B cell (primary cell): ENCODE results near the gene PSMA2. TPM values are rescaled to one million over a fixed set of nuclear protein-coding genes. Genes with fewer than 3 reads are reported as not detected.
A peak's percentile ranks its signal among the peaks of the same experiment; 100 is the strongest.

Source experiments
- ATAC-seq: fragments of 200-7000 bp; cut with Tn5 transposase; one replicate; pipeline ENCODE4 v1.10.0; 2021; ENCODE audit warnings: low read depth, mild to moderate bottlenecking, moderate number of reproducible peaks, moderate library complexity
- CTCF ChIA-PET: fragments of 350-600 bp; sonication (Branson Sonifier 250); formaldehyde crosslinking; loops from one replicate; lab custom pipeline; 2021; ENCODE audit warnings: antibody characterized with exemption, inconsistent platforms; lab: Charles Lee
- POLR2A ChIA-PET: fragments of 350-600 bp; sonication (Branson Sonifier 250); formaldehyde crosslinking; loops from one replicate; lab custom pipeline; 2021; ENCODE audit warnings: antibody characterized with exemption; lab: Charles Lee
- DNase-seq: peaks from one replicate; pipeline ENCODE4 v3.0.0; 2013
- H2AFZ ChIP-seq: 2 replicates; pipeline ENCODE4 v1.6.1; 2012; ENCODE audit warnings: mild to moderate bottlenecking, low read depth, low read length; ENCODE audit not compliant: insufficient read depth, poor library complexity, severe bottlenecking
- H3K27ac ChIP-seq, 2 donors: 1 replicate in 1 of 2; 2 replicates in 1 of 2; pipeline ENCODE4 v1.5.1; 2012 to 2013; ENCODE audit warnings: low read length in 2 of 2, mild to moderate bottlenecking in 2 of 2, moderate library complexity in 1 of 2
- H3K27me3 ChIP-seq, 4 experiments: fragments of 200-600 bp in 1 of 4; sonication (generic) in 1 of 4; replicated peaks in 1 of 4; 1 replicate in 2 of 4; 2 replicates in 2 of 4; pipeline versions ENCODE4 v1.6.1 to v1.7.0; 2013 to 2016; ENCODE audit warnings: low read length in 3 of 4, mild to moderate bottlenecking in 2 of 4, mixed read lengths in 1 of 4, moderate library complexity in 1 of 4; ENCODE audit not compliant: insufficient read depth in 4 of 4, control insufficient read depth in 3 of 4; ENCODE audit errors: control extremely low read depth in 1 of 4
- H3K36me3 ChIP-seq, 2 experiments: replicated peaks in 1 of 2; 1 replicate in 1 of 2; 2 replicates in 1 of 2; pipeline versions ENCODE4 v1.6.1 to v1.7.1; 2013; ENCODE audit warnings: low read length in 1 of 2; ENCODE audit not compliant: insufficient read depth in 2 of 2, control insufficient read depth in 1 of 2; ENCODE audit errors: control extremely low read depth in 1 of 2, extremely low read depth in 1 of 2
- H3K4me1 ChIP-seq, 2 donors: fragments of 200-600 bp in 1 of 2; sonication (generic) in 1 of 2; 1 replicate in 1 of 2; 2 replicates in 1 of 2; pipeline versions ENCODE4 v1.5.1 to v1.6.1; 2013 to 2017; ENCODE audit warnings: low read length in 2 of 2; ENCODE audit not compliant: control insufficient read depth in 2 of 2, insufficient read depth in 2 of 2
- H3K4me2 ChIP-seq: replicated peaks from 2 replicates; pipeline ENCODE3; 2012; ENCODE audit warnings: mild to moderate bottlenecking, low read depth, low read length; ENCODE audit not compliant: poor library complexity, severe bottlenecking
- H3K4me3 ChIP-seq, 5 experiments: fragments of 200-600 bp in 1 of 5; sonication (generic) in 1 of 5; 1 replicate in 3 of 5; 2 replicates in 2 of 5; pipeline versions ENCODE4 v1.5.1 to v1.7.0; 2011 to 2016; ENCODE audit warnings: low read length in 4 of 5, mild to moderate bottlenecking in 4 of 5, low read depth in 2 of 5, control low read depth in 1 of 5, moderate library complexity in 1 of 5; ENCODE audit not compliant: insufficient read depth in 1 of 5; ENCODE audit errors: control extremely low read depth in 1 of 5, extremely low read depth in 1 of 5
- H3K79me2 ChIP-seq: fragments of 200-600 bp; sonication (generic); one replicate; pipeline ENCODE4 v1.6.0; 2016; ENCODE audit warnings: low read length; ENCODE audit not compliant: control insufficient read depth, insufficient read depth
- H3K9ac ChIP-seq: fragments of 200-600 bp; sonication (generic); 2 replicates; pipeline ENCODE4 v1.6.1; 2017; ENCODE audit warnings: mild to moderate bottlenecking, low read length, moderate library complexity
- H3K9me3 ChIP-seq, 3 donors: one replicate each; pipeline versions ENCODE4 v1.6.1 to v1.7.1; 2013; ENCODE audit warnings: low read length in 2 of 3; ENCODE audit not compliant: control insufficient read depth in 2 of 3, insufficient read depth in 1 of 3; ENCODE audit errors: control extremely low read depth in 1 of 3
- H4K20me1 ChIP-seq: 2 replicates; pipeline ENCODE4 v1.6.0; 2012; ENCODE audit warnings: mild to moderate bottlenecking, low read length; ENCODE audit not compliant: insufficient read depth, control insufficient read depth, poor library complexity, severe bottlenecking
- H3K27ac Mint-ChIP-seq: one replicate; pipeline ENCODE4 v1.8.0; 2021; ENCODE audit warnings: mixed read lengths
- H3K27me3 Mint-ChIP-seq: one replicate; pipeline ENCODE4 v1.8.0; 2021; ENCODE audit warnings: mixed read lengths
- H3K4me1 Mint-ChIP-seq: one replicate; pipeline ENCODE4 v1.8.0; 2021; ENCODE audit warnings: mixed read lengths
- H3K4me3 Mint-ChIP-seq: one replicate; pipeline ENCODE4 v1.8.0; 2021; ENCODE audit warnings: mixed read lengths
- H3K9me3 Mint-ChIP-seq: one replicate; pipeline ENCODE4 v1.8.0; 2022; ENCODE audit warnings: mixed read lengths; ENCODE audit not compliant: insufficient read depth
- CTCF ChIP-seq: fragments of 200-600 bp; IDR thresholded peaks from one replicate; pipeline ENCODE4 v1.8.0; 2022; ENCODE audit warnings: antibody characterized with exemption, mild to moderate bottlenecking
- EZH2 ChIP-seq: IDR thresholded peaks from 2 replicates; pipeline ENCODE4 v1.6.1; 2012; ENCODE audit warnings: borderline replicate concordance, low read depth, mild to moderate bottlenecking, moderate library complexity, low read length; ENCODE audit not compliant: insufficient read depth, poor library complexity, severe bottlenecking
- WGBS: methylation state at CpG from one replicate; pipeline ENCODE4 v1.1.5; 2013; ENCODE audit warnings: missing lambda C conversion rate; ENCODE audit not compliant: insufficient coverage; 5-methylcytosine and 5-hydroxymethylcytosine counted together
- intact Hi-C: fragments of 100-400 bp; cut with micrococcal nuclease; formaldehyde crosslinking; loops from one replicate; pipeline ENCODE4 v1.10.0; 2022
- polyA plus RNA-seq: library from polyadenylated mRNA; depleted of rRNA; stranded (reverse); fragments of >200 nt; gene quantifications from 2 replicates; pipeline ENCODE4 v1.2.3, GENCODE V29; 2012
- total RNA-seq, 2 donors: library from RNA; stranded (reverse); fragments of 120-200 nt in 1 of 2; gene quantifications; 1 replicate in 1 of 2; 2 replicates in 1 of 2; pipeline versions ENCODE4 v1.2.3 to v1.2.4, GENCODE V29; 2013 to 2022

Gene PSMA2
- total and polyA plus RNA-seq, 2 donors (not counting 1 experiment from before 2014, with no cell fraction given): 26.3 to 47.8 TPM

GRCh38 chr7:42924223-42924838 is 7.6 kb downstream of the PSMA2 start:
- Histone ChIP-seq H3K79me2 (peaks cover 22% of the 10 kb centered on the region), H3K9ac (no peak overlapping the region), H3K9me3 (no peaks in the 10 kb centered on the region), H3K36me3 (peaks cover 12 to 68% of the 10 kb centered on the region in 2 experiments), H3K27ac (peak overlapping the region; percentile 12 to 42), H3K4me3 (no peak overlapping the region), H2AFZ (no peak overlapping the region), H3K4me1 (peaks cover 16 to 26% of the 10 kb centered on the region in 2 donors), H4K20me1 (no peaks in the 10 kb centered on the region), H3K4me2 (peak overlapping the region; percentile 8), H3K27me3 (no peaks in the 10 kb centered on the region)
- ChIA-PET POLR2A (no interaction called here), CTCF (no interaction called here)
- intact Hi-C loops: no loop called here
- Mint-ChIP-seq H3K9me3 (no peaks in the 10 kb centered on the region), H3K27ac (no peak overlapping the region), H3K4me1 (peaks cover 41% of the 10 kb centered on the region), H3K4me3 (no peak overlapping the region), H3K27me3 (no peaks in the 10 kb centered on the region)
- no peak for DNase-seq
- ATAC-seq: no peak
- no CpG with 5 or more reads among the region's 5 CpGs for WGBS
- TF ChIP-seq EZH2: no peak
- no peak for TF ChIP-seq CTCF

GRCh38 chr7:42922017-42922753 is 9.8 kb downstream of the PSMA2 start:
- no peaks in the 10 kb centered on the region for H3K9me3 ChIP-seq
- H3K4me1 ChIP-seq: peaks cover 10 to 20% of the 10 kb centered on the region in 2 donors
- Mint-ChIP-seq H3K27me3 (no peaks in the 10 kb centered on the region), H3K9me3 (no peaks in the 10 kb centered on the region), H3K4me3 (no peak overlapping the region), H3K27ac (no peak overlapping the region), H3K4me1 (peaks cover 23% of the 10 kb centered on the region)
- no peak for TF ChIP-seq EZH2
- no peak for TF ChIP-seq CTCF
- ATAC-seq (no peak), DNase-seq (no peak)
- ChIA-PET POLR2A (no interaction called here), CTCF (interaction anchor here (1.9 kb wide), 1 partner anchor 10 kb away, joined by 5 read pairs; the partner anchor contains the start of genes MRPL32 and PSMA2)
- no peaks in the 10 kb centered on the region for H3K27me3 ChIP-seq
- no peak overlapping the region for H2AFZ ChIP-seq
- H3K27ac ChIP-seq: no peak overlapping the region
- intact Hi-C loops: no loop called here
- H4K20me1 ChIP-seq: no peaks in the 10 kb centered on the region
- no peak overlapping the region for H3K4me3 ChIP-seq
- no peak overlapping the region for H3K4me2 ChIP-seq
- no peak overlapping the region for H3K9ac ChIP-seq
- H3K79me2 ChIP-seq: peaks cover under 1% of the 10 kb centered on the region
- peaks cover 12 to 78% of the 10 kb centered on the region in 2 experiments for H3K36me3 ChIP-seq
- WGBS: no CpG with 5 or more reads among the region's 3 CpGs
